ENCODE results near the gene RPL7A.

RPL7A gene

DNA sequence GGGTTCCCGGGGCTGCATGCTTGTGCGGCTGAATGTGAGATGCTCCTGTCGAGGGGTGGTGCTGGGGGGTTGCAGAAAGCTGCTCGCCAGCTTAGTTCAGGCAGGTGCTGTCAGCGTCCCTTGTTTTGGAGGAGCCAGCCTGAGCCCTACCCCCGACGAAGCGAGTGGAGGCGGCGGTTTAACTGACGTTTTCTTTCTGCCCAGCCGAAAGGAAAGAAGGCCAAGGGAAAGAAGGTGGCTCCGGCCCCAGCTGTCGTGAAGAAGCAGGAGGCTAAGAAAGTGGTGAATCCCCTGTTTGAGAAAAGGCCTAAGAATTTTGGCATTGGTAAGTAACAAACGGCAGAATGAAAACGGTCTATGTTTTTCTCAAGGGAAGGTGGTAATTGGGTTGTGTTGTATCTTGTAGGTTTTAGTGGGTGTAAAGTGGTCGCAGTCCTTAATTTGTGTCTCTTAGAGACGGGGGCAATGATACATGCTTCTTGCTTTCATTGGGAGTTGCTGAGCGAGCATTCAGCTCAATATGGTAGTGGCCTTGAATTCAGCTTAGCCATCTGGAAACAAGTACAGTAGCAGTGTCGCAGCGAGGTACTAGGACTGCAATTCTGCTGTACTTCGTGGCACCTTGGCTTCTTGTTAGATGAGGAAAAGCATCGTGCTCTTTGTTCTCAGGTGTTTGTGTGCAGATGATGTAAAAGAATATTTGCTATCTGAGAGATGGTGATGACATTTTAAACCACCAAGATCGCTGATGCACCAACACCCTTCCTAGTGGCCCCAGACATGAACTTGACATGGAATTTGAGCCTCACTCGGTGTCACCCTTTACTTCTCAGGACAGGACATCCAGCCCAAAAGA, 928 bp downstream of the RPL7A start:
- DNase-seq: no peak

DNA sequence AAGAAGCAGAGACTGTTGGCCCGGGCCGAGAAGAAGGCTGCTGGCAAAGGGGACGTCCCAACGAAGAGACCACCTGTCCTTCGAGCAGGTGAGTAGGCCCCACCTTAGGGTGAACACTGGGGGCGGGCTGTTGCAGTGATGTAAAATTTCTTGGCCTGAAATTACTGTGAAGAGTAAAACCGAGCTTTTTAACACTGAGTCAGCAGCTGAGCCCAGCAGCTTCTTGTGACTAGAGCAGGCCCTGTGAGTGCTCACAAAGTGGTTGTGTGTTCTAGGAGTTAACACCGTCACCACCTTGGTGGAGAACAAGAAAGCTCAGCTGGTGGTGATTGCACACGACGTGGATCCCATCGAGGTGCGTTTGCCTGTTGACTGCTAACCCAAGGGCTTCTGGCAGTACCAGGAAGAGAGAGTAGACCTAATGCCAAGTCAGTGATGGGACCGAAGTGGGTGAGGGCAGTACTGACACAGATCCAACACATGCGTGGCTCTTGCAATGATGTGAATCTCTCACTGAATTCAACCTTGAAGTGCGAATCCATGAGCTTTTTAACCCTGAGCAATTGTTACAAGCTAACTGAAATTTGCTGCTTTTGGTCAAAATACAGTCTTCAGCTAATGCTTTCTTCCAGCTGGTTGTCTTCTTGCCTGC, 2.1 kb downstream of the RPL7A start:
- no peak for ATAC-seq
- DNase-seq: no peak

More for the DNA sequence above, 928 bp downstream of the RPL7A start:
- ATAC-seq: no peak

DNA sequence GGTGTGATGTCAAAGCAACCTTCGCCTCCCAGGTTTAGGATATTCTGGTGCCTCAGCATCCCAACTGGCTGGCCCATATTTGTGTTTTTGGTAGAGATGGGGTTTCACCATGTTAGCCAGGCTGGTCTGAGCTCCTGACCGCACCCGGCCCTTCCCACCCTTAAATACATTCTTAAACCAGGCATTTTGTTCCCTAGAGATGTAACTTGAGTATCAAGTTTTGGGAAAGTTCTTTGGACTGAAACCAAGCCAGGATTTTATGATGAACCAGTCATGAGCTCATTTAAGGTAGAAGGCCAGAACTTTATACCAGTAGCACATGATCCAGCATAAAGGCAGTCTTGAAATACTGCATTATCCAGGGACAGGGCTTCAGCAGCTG, 3.5 kb downstream of the RPL7A start:
- DNase-seq (no peak), ATAC-seq (no peak)

DNA sequence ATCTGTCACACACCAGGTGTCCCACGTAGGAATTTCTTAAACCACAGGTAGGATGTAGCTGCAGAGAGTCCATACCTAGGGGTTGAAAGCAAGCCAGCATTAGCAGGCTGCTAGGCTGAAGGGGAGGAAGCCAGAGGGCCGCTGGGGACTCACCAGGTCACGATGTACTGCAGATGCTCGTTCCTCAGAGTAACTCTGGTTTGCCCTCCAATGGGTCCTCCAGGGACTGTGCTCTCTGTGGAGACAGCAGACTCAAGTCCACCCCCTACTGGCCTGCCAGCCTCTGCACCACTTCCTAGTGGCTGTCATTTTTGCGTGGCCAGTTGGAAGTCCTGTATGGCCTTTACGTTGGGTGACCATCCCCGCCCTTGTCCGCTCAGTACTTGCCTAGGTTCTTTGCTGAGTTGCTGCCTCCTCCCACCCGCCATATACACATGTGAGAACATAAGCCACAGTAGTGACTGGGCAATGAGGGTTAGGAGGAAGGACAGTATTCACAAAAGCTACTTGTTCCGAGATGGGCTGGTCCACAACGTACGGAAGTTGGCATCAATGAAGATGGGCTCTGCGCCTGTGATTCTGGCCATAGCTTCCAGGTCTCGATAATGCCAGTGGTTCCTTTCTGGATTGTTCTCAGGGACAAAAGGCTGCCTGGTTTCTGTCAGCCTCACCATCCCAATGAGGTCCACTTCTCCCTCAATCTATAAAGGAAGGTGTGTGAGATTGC, 4.1 kb downstream of the RPL7A start:
- ATAC-seq (peak; percentile 24), DNase-seq (peak; percentile 70)

DNA sequence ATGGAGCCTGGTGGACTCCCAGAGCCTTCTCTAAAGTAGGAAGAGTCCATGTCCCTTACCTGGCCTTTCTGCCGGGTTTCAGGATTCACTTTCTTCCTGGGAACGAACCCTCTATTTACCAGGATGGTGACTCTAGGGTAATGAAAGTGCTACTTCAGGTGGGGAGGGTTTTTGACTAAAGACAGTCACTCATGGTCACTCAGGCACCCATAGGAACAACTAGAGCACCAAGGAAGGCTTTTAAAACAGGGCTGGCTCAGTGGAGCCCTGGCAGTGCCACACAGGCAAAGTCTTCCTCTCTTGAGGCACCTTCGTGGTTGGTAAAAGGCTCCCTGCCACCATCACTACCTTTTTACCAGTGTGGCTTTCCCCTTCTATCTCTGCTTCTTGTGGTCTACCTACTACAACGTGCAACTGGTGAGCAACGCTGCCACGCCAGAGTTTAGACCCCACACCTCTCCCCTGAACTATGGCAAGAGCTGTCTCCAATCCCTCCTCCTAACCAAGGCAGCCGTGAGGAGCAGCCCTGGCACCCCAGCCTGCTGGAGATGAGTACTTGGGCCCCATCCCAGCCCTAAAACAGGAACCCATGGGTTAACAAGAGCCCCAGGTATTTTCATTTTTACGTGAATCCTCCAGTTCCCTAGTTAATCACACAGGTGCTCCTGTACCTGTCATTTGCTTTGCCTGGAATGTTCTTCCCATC, 4.8 kb downstream of the RPL7A start:
- ATAC-seq (no peak), DNase-seq (no peak)

DNA sequence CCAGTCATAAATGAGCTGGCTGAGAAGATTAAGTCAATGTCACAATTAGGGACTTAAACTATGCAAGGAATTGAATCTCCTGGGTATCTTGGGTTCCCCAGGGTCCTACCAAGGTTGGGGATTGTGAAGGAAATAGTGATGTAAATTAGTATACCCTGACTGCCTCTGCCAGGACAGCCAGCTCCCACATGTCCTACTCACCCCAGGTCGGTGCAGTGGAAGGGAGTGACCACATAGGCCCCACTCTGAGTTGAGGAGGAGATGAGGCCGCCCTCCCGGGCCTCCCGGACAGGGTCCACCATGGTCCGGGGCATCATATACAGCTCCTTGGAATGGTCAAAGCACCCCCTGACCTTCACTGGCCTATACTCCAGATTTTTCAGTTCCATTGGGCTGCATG, 5.5 kb downstream of the RPL7A start:
- DNase-seq: no peak
- no peak for ATAC-seq

DNA sequence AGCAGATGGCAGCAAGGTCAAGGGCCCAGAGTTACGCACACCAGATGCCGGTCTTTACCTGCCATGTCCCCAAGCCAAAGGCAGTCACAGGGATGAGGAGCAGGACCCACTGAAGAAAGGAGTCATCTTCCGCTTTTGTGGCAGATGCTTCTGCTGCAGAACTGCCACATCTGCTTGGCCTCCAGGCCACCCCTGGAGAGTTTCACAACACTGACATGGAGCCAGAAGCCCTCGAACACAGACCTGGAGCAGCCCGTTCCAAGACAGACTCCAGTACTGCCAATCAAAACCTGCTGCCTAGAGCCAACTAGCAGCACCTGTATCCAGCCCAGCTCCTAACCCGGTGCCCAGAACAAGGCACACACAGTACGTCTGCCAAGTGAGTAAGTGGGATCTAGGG, 6.7 kb downstream of the RPL7A start:
- DNase-seq (no peak), ATAC-seq (no peak)

DNA sequence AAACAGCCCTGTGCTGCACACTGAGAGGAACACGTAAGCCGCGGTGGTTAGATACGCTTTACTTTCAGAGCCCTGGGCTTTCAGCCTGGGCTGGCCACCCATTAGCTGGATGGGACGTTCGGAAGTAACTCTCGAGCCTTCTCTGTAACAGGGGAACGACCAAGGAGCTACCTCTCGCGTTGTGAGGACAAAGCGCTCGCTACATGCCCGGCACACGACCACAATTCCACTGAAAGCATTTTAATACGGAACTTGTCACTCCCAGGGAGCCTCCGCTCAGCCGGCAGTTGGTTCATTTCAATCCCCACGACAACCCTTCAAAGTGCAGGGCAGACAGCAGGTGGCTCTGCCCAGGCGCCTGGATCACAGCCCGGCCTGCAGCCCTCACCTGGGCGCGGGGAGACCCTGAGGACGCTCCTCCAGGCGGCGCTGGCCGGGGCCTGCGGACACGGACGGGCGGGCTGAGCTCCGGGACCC, 7.9 kb downstream of the RPL7A start:
- ATAC-seq: peak; percentile 11
- no peak for DNase-seq

DNA sequence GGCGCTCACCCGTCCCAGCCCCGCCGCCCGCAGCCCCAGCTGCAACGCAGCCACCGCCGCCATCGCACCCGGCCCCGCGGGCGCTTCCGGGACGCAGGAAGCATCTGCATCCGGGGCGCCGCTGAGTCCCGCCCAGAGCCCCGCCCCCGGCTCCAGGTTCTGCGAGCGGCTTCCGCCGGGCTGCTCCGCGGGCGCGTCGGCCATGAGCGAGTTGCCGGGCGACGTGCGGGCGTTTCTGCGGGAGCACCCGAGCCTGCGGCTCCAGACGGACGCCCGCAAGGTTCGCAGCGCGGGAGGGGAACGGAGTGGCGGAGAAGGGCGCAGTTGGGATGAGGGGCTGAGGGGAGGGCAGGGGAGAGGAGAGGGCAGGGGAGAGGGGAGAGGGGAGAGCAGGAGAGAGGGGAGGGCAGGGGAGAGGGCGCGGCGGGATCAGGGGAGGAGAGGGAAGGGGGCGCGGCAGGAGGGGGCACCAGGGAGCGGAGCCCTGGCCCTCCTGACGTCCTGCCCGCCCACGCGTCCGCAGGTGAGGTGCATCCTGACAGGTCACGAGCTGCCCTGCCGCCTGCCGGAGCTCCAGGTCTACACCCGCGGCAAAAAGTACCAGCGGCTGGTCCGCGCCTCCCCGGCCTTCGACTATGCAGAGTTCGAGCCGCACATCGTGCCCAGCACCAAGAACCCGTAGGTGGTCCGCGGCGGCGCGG, 8.5 kb downstream of the RPL7A start, which contains the start of the genes SURF1 and SURF2:
Gene SURF1, minus strand, starts transcription at position 97 of the 701 bp plus-strand sequence. Its CDS starts 34 bp downstream, at position 63.
Gene SURF2, plus strand, starts transcription at position 160 of the 701 bp plus-strand sequence. Its CDS starts 43 bp downstream, at position 203.
- ATAC-seq (peak; percentile 75), DNase-seq (peak; percentile 94)

DNA sequence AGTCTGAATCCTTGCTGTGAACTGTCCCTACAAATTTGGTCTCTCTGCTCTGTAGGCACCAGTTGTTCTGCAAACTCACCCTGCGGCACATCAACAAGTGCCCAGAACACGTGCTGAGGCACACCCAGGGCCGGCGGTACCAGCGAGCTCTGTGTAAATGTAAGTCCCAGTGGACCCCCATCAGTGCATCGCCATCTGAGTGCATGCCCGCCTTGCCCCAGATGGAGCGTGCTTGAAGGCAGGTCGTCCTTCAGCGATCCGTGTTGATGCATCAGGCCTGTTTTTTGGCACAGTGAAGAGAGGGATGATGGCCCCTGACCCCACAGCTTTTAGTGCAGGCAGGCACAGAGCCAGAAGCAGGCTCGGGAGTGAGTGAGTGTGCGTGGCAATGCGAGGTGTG, 9.6 kb downstream of the RPL7A start:
- no peak for DNase-seq
- no peak for ATAC-seq

DNA sequence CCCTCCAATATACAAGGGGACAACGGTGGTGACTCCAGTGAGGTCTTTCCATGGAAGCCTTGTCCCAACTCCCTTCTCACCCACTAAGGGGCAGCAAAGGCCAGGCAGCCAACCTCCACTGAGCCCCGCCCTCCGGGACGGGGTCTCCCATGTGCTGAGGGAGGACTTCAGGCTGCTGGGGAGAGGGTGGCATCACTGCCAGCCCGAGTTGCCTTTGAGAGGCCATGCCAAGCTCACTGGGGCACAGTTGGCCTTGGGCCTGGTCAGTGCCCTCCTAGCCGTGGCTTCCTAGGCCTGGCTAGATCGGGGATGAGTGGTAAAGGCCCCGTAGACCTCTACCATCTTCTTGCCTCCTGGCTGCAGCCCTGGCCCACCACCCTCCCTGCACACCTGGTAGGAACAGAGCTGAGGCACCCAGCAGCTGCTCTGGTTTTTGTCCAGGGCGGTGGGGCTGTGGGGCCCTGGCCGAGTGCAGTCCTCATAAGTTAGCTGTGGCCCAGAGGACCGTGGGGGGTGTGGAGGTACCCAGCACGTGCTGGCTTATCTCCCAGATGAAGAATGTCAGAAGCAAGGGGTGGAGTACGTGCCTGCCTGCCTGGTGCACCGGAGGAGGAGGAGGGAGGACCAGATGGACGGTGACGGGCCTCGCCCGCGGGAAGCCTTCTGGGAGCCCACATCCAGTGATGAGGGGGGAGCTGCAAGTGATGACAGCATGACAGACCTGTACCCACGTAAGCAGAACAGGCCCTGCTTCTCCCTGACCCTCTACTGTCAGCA, 11.6 kb downstream of the RPL7A start:
- no peak for ATAC-seq
- DNase-seq: no peak

DNA sequence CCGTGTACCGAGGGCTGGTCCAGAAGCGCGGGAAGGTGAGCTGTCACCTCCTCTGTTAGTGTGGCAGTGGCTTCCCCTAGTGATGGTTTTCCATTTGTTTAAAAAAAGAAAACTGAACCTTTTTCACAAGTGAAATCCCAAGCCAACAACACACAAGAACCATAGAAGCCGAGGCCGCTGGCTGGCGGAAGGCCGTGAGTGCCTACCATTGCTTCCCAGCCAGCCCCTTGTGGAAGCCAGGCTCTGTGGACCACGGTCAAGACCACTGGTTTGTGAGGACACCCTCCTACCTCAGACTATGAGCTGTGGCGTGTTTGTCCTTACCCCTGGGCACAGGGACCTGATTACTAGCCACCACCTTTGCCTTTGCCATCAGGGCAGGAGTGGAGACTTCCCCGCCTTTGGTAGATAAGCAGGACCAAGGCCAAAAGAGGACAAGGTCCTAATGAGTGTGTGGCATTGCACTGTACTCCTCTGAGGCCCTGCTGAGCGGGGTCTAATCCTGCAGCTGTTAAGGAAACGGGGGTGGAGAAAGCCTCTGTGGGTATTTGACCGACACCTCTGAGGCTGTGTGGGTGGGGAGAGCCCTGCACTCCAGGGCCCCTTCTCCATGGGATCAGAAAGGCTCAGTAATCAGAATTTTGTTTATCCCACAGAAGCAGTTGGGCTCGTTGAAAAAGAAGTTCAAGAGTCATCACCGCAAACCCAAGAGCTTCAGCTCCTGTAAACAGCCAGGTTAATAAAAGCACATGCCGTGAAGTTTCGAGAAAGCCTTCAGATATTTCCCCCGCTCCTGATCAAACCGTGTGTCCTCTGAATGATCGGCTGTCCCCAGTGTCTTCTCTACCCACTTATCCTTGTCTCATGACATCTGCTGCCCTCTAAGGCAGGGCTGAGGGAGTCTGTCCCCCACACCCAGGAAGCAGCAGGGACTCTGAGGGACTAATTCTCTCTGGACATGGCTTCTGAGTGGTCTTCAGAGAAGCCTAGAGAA, 12.7 kb downstream of the RPL7A start:
- DNase-seq: no peak
- no peak for ATAC-seq

DNA sequence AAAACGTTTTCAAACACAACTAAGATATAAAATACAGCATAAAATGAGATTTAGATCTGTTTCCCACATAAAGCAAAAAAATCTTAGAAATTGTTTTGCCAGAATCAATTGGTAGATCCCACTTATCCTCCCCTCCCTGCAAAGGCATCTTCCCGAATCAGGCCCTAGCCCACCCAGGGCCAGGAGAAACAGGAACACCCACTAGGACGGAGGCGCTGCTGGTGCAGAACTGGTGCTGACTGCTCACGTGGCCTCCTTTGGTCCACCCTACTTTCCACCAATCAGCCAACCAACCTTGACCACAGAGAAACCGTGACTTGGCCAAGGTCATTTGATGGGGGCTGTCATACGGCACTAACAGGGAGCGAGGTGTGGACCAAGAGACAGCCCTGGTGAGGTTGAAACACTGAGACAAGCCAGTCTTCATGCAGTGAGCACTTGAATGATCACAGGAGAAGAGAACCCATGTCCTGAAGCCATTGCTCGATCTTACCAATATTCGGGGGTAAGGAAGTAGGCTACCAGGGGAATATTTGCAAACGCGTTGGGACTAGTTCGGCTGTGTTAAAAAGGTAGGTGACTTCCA, 13.6 kb downstream of the RPL7A start:
- no peak for DNase-seq
- no peak for ATAC-seq

DNA sequence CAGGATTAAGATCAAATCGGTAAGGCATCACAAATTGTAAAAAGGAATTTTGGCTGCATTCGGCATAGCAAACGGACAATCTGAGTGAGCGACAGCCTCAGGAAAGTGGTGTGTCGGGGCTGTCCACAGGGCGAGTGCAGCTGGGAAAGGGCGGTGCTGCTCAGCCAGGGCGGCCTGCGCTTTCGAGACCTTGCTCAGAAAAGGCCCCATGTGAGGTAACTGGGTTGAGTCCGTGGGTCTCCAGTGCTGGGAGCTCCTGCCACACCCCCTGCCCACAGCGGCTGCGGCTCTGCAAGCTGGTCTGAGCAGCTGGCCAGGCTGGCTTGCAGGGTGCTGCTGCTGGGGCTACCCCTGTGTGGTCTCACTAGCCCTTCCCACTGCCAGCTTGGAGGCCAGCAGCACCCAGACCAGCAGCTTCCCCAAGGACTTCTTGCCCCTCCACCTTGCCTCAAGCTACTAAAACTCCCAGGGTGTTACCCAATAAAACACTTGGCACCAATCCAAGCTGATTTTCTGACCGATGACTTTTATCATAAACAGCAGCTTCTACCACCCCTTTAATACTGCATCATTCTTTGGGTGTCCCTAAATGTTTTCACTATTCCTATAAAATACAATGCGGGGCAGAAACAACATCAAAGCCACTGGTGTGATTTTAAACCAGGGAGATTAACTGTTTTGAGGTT, 14.5 kb downstream of the RPL7A start:
- DNase-seq (no peak), ATAC-seq (no peak)

DNA sequence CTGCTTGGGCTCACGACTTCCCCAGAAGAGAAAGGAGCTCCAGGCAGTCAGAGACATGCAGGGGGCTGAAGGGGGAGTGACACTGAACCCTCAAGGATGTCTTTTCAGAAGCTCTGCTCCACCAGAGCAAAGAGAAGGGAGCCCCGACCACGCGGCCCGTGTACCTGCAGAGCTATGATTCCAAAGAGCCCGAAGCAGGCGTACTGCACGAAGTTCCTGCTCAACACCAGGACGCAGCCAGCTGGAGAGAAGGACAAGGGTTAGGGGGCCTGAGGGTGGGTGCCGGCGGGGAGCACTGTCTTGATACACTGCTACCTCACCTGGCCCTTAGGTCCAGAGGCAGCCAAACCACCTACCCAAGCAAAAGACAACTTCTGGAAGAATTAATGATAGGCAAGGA, 18.4 kb downstream of the RPL7A start:
- no peak for ATAC-seq
- DNase-seq: no peak

DNA sequence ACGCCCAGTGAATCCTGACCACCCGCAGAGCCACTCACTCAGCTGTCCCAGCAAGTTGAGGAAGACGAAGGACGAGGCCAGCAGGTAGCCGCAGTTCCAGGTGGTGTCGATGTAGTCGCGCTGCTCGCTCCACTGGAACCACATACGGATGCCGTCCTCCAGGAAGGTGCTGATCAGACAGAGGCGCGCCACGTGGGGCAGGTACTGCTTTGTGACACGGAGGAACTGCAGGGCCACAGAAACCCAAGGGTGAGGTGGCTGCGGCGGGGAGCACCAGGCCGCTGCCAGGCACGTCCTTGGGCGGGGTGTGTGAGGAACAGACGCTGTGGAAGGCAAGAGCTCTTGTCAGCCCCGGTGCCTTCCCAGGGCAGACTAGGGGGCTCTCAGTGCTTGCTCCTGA, 19.2 kb downstream of the RPL7A start:
- ATAC-seq: no peak

DNA sequence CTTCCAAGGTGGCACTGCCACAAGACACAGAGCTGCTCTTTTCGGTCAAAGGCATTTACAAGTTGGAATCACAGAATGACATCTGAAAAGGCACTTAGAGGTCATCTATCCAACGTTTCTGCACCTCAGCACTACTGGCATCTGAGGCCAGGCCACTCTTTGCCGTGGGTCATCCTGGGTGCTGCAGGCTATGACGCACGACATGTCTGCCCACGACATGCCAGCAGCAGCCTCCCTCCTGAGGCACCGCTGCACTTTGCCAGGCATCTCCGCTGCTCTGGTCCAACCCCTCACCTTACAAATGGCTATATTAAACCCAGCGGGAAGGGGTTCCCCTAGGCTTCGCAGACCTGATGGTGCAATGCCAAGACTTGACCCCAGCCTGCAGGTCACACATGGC, 19.8 kb downstream of the RPL7A start:
- no peak for DNase-seq
- no peak for ATAC-seq

More for the DNA sequence above, 19.2 kb downstream of the RPL7A start:
- DNase-seq: no peak

DNA sequence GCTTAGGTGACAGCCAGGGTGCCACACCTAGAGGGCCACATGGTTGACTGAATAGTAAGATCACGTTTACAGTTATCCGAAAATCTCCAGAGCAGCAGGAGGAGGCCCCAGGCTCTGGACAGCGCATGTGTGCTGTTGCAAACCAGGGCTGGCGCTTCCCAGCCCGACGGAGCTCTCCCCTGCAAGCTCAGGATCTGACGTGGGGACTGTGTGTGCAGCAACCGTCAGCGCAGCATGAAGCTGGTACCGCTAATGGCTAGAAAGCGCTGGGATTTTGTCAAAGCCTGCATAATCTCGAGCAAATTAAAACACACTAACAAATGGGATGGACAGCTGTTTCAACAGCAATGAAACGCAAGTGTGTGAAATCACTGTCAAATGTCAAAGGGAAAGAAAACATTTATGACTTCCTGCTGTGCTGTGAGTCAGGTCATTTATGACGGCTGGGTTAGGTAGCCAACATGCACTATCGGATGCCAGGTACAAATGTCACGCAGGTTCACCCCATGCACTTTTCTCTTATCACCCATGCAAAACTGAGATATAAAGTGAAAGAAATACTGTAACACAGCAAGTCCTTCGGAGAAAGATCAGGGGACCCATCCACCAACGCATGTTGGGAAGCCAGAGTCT, 20.3 kb downstream of the RPL7A start:
- no peak for ATAC-seq

More for the DNA sequence above, 20.3 kb downstream of the RPL7A start:
- DNase-seq: no peak

Data from stimulated activated naive CD8-positive, alpha-beta T cell treated with anti-CD3 and anti-CD28 coated beads, Interleukin-15, Interleukin-2, amounts not matched to agents 100 U/mL and 50 U/mL, for 24 hours (primary cell).